Keratinocyte (primary cell): ENCODE measurements around the gene CHCHD5. TPM values are rescaled to one million over a fixed set of nuclear protein-coding genes. Genes with fewer than 3 reads are reported as not detected.

Source experiments
- DNase-seq: peaks from one replicate; pipeline ENCODE4 v3.0.0-alpha.2; 2011; ENCODE audit warnings: low read depth, missing footprints, low spot score
- FAIRE-seq: peaks from 2 replicates; lab custom pipeline; 2011; peaks lifted over from hg19 to GRCh38; lab: Jason Lieb, UNC
- H2AFZ ChIP-seq: 2 replicates; pipeline ENCODE4 v1.6.0; 2012; ENCODE audit warnings: low read length, control low read depth, inconsistent platforms; ENCODE audit not compliant: control insufficient read depth
- H3K27ac ChIP-seq: 2 replicates; pipeline ENCODE4 v1.5.1; 2011; ENCODE audit warnings: low read length; ENCODE audit not compliant: control insufficient read depth, insufficient read depth
- H3K27me3 ChIP-seq: 3 replicates; pipeline ENCODE4 v1.6.0; 2011; ENCODE audit warnings: low read length; ENCODE audit not compliant: control insufficient read depth, insufficient read depth; ENCODE audit errors: extremely low read depth
- H3K36me3 ChIP-seq, 2 experiments: 2 replicates in 1 of 2; 3 replicates in 1 of 2; pipeline ENCODE4 v1.5.1; 2011; ENCODE audit warnings: low read length in 2 of 2, mild to moderate bottlenecking in 1 of 2; ENCODE audit not compliant: control insufficient read depth in 2 of 2, insufficient read depth in 2 of 2; ENCODE audit errors: extremely low read depth in 1 of 2
- H3K4me1 ChIP-seq: 3 replicates; pipeline ENCODE4 v1.5.1; 2011; ENCODE audit warnings: low read length; ENCODE audit not compliant: control insufficient read depth, insufficient read depth; ENCODE audit errors: extremely low read depth
- H3K4me2 ChIP-seq: 3 replicates; pipeline ENCODE4 v1.6.0; 2011; ENCODE audit warnings: low read depth, low read length; ENCODE audit not compliant: control insufficient read depth, insufficient read depth; ENCODE audit errors: extremely low read depth
- H3K4me3 ChIP-seq, 3 experiments: fragments of 200-600 bp in 1 of 3; sonication (generic) in 1 of 3; 2 replicates in 2 of 3; 3 replicates in 1 of 3; pipeline ENCODE4 v1.5.1; 2011 to 2016; ENCODE audit warnings: low read length in 3 of 3, mild to moderate bottlenecking in 3 of 3, control low read depth in 2 of 3, inconsistent platforms in 1 of 3, low read depth in 1 of 3, mixed read lengths in 1 of 3, mixed run types in 1 of 3, moderate library complexity in 1 of 3; ENCODE audit not compliant: control insufficient read depth in 2 of 3, insufficient read depth in 2 of 3; ENCODE audit errors: extremely low read depth in 1 of 3
- H3K79me2 ChIP-seq: 2 replicates; pipeline ENCODE4 v1.6.0; 2012; ENCODE audit warnings: low read length; ENCODE audit not compliant: control insufficient read depth, insufficient read depth
- H3K9ac ChIP-seq: 3 replicates; pipeline ENCODE4 v1.6.0; 2011; ENCODE audit warnings: low read length; ENCODE audit not compliant: control insufficient read depth, insufficient read depth; ENCODE audit errors: extremely low read depth
- H3K9me1 ChIP-seq: 3 replicates; pipeline ENCODE4 v1.6.0; 2011; ENCODE audit warnings: low read length; ENCODE audit not compliant: control insufficient read depth, insufficient read depth; ENCODE audit errors: extremely low read depth
- H3K9me3 ChIP-seq: 2 replicates; pipeline ENCODE4 v1.5.1; 2012; ENCODE audit warnings: low read depth, low read length; ENCODE audit not compliant: control insufficient read depth
- H4K20me1 ChIP-seq: 3 replicates; pipeline ENCODE4 v1.6.0; 2011; ENCODE audit warnings: low read length; ENCODE audit not compliant: control insufficient read depth, insufficient read depth; ENCODE audit errors: extremely low read depth
- CTCF ChIP-seq, 3 experiments: IDR thresholded peaks in 1 of 3; conservative IDR thresholded peaks in 1 of 3; optimal IDR thresholded peaks in 1 of 3; 2 replicates in 2 of 3; 3 replicates in 1 of 3; pipeline versions ENCODE3 to v1.5.1; 2011; ENCODE audit warnings: low read length in 3 of 3, mild to moderate bottlenecking in 3 of 3, moderate library complexity in 2 of 3, control low read depth in 1 of 3, inconsistent platforms in 1 of 3; ENCODE audit not compliant: insufficient read depth in 2 of 3; ENCODE audit errors: extremely low read depth in 1 of 3
- EZH2 ChIP-seq: IDR thresholded peaks from one replicate; pipeline ENCODE4 v1.6.1; 2012; ENCODE audit warnings: inconsistent platforms, mild to moderate bottlenecking, low read length, moderate library complexity
- dilution Hi-C: fragments of 300-500 bp; cut with MboI; formaldehyde crosslinking; loops from one replicate; pipeline ENCODE4 v1.7.0; 2020; ENCODE audit warnings: low sequenced_read_pairs; ENCODE audit not compliant: extremely low pct_ligation_motif_present
- polyA plus RNA-seq, 5 experiments: library from polyadenylated mRNA; depleted of rRNA in 3 of 5; stranded (reverse) in 3 of 5; stranded (forward) in 1 of 5; unstranded in 1 of 5; fragments of >200 nt; gene quantifications; 1 replicate in 1 of 5; 2 replicates in 3 of 5; 3 replicates in 1 of 5; pipeline versions ENCODE4 v1.2.1 to v1.2.3, GENCODE V29; 2011 to 2012; ENCODE audit warnings: missing spikeins in 2 of 5, low read depth in 1 of 5, low replicate concordance in 1 of 5

CHCHD5 gene
- polyA plus RNA-seq, 1 donor (not counting 4 experiments of a cell fraction or from before 2014, with no cell fraction given), result 17.6 TPM

- Histone ChIP-seq H3K79me2 (no peaks in the 10 kb centered on the region), H3K27ac (no peak overlapping the region), H3K27me3 (no peaks in the 10 kb centered on the region), H3K36me3 (peaks cover 0 to 1% of the 10 kb centered on the region in 2 experiments), H3K4me3 (no peak overlapping the region), H3K4me2 (no peak overlapping the region), H3K9ac (no peak overlapping the region), H4K20me1 (no peaks in the 10 kb centered on the region), H3K9me1 (no peaks in the 10 kb centered on the region), H2AFZ (no peak overlapping the region), H3K9me3 (no peaks in the 10 kb centered on the region), H3K4me1 (no peaks in the 10 kb centered on the region)
- FAIRE-seq (no peak), DNase-seq (no peak)
- no peak for TF ChIP-seq CTCF (optimal IDR thresholded peaks at IDR 0.05 in 1 of 3, IDR thresholded peaks at IDR 0.05 in 1 of 3, conservative IDR thresholded peaks at IDR 0.05 in 1 of 3; ENCODE audit: extremely low read depth in 1 of 3, insufficient read depth in 2 of 3, low read length in 3 of 3)
- no peak for TF ChIP-seq EZH2
- dilution Hi-C loops, result no loop called here
Measured at GRCh38 chr2:112593736-112594135, 9.3 kb downstream of the CHCHD5 start.

GRCh38 chr2:112597537-112598322 lies 13.3 kb downstream of the CHCHD5 start:
- H4K20me1 ChIP-seq, result no peaks in the 10 kb centered on the region
- H3K36me3 ChIP-seq, result no peaks in the 10 kb centered on the region
- no peaks in the 10 kb centered on the region for H3K79me2 ChIP-seq
- no peak for FAIRE-seq
- H3K4me2 ChIP-seq, result no peak overlapping the region
- dilution Hi-C loops, result no loop called here
- H3K9ac ChIP-seq, result no peak overlapping the region
- H3K9me1 ChIP-seq, result no peaks in the 10 kb centered on the region
- H2AFZ ChIP-seq, result no peak overlapping the region
- TF ChIP-seq CTCF (optimal IDR thresholded peaks at IDR 0.05 in 1 of 3, IDR thresholded peaks at IDR 0.05 in 1 of 3, conservative IDR thresholded peaks at IDR 0.05 in 1 of 3; ENCODE audit: extremely low read depth in 1 of 3, insufficient read depth in 2 of 3, low read length in 3 of 3) (no peak), EZH2 (no peak)
- no peaks in the 10 kb centered on the region for H3K9me3 ChIP-seq
- no peaks in the 10 kb centered on the region for H3K27me3 ChIP-seq
- H3K4me1 ChIP-seq, result peaks cover 21% of the 10 kb centered on the region
- no peak for DNase-seq
- H3K27ac ChIP-seq, result no peak overlapping the region
- no peak overlapping the region for H3K4me3 ChIP-seq
